Heart left ventricle (tissue), 16 donors: ENCODE results near the gene ADRA2B. TPM values are rescaled to one million over a fixed set of nuclear protein-coding genes. Genes with fewer than 3 reads are reported as not detected.
"Not testable (repeated sequence)": the region's sequence is repeated elsewhere in the genome, so short reads cannot be mapped to it uniquely, and the experiment has no call there.

Experiments used
- ATAC-seq, 4 donors: fragments of 200-7000 bp; cut with Tn5 transposase; one replicate each; pipeline ENCODE4 v1.9.1; 2020 to 2022; ENCODE audit warnings: moderate library complexity in 4 of 4, mild to moderate bottlenecking in 3 of 4, moderate number of reproducible peaks in 1 of 4
- DNase-seq, 5 donors: peaks; one replicate each; pipeline ENCODE4 v3.0.0-alpha.2; 2020
- H3K27ac ChIP-seq, 12 donors: fragments of 200-600 bp; sonication (generic) in 4 of 12; one replicate each; pipeline versions ENCODE4 v1.5.0 to v1.8.0; 2016 to 2022; ENCODE audit warnings: mild to moderate bottlenecking in 2 of 12
- H3K27me3 ChIP-seq, 9 donors: fragments of 200-600 bp; sonication (generic) in 2 of 9; one replicate each; pipeline versions ENCODE4 v1.5.1 to v1.8.0; 2016 to 2022; ENCODE audit warnings: mild to moderate bottlenecking in 3 of 9
- H3K36me3 ChIP-seq, 9 donors: fragments of 200-600 bp; sonication (generic) in 2 of 9; one replicate each; pipeline versions ENCODE4 v1.5.0 to v1.8.0; 2018 to 2022; ENCODE audit warnings: mild to moderate bottlenecking in 2 of 9
- H3K4me1 ChIP-seq, 12 donors: fragments of 200-600 bp; sonication (generic) in 4 of 12; one replicate each; pipeline versions ENCODE4 v1.5.0 to v1.8.0; 2016 to 2022; ENCODE audit warnings: mild to moderate bottlenecking in 3 of 12
- H3K4me3 ChIP-seq, 12 donors: fragments of 200-600 bp; sonication (generic) in 4 of 12; one replicate each; pipeline versions ENCODE4 v1.5.0 to v1.8.0; 2017 to 2022; ENCODE audit warnings: mild to moderate bottlenecking in 9 of 12, moderate library complexity in 4 of 12
- H3K9me3 ChIP-seq, 12 donors: fragments of 200-600 bp; sonication (generic) in 4 of 12; one replicate each; pipeline versions ENCODE4 v1.5.0 to v1.8.0; 2016 to 2022; ENCODE audit warnings: mild to moderate bottlenecking in 1 of 12
- POLR2A ChIP-seq, 2 donors: fragments of 450-650 bp; IDR thresholded peaks; one replicate each; pipeline ENCODE4 v1.6.1; 2017; ENCODE audit warnings: antibody characterized with exemption in 2 of 2, mild to moderate bottlenecking in 2 of 2, moderate library complexity in 2 of 2
- WGBS, 4 donors: extraction: QIAGEN DNeasy Blood & Tissue Kit in 2 of 4; methylation state at CpG; one replicate each; pipeline versions ENCODE4 v1.1.5 to v1.1.7; 2013 to 2018; 5-methylcytosine and 5-hydroxymethylcytosine counted together
- intact Hi-C, 10 donors: fragments of 100-400 bp; cut with DNase I; formaldehyde crosslinking; loops; one replicate each; pipeline versions ENCODE4 v1.11.1 to v1.14.2; 2022
- polyA plus RNA-seq, 2 donors: library from polyadenylated mRNA; stranded (reverse); fragments of 200-250 nt; gene quantifications; one replicate each; pipeline ENCODE4 v1.2.3, GENCODE V29; 2013
- total RNA-seq, 9 donors: library from RNA; depleted of rRNA in 2 of 9; stranded (reverse); fragments of >200 nt in 2 of 9; fragmentation: NEBNext Ultra II Directional in 3 of 9; extraction: Animal tissue kit (Norgen Biotek cat#: 25700) in 3 of 9; gene quantifications; one replicate each; pipeline versions ENCODE4 v1.1.0 to v1.2.4, GENCODE V29; 2016 to 2023
- TF ChIP-seq, protein P1 (sequence below), 12 donors: fragments of 200-600 bp; sonication (generic) in 4 of 12; IDR thresholded peaks; one replicate each; pipeline versions ENCODE4 v1.5.0 to v1.8.0; 2018 to 2022; ENCODE audit warnings: antibody characterized with exemption in 12 of 12, mild to moderate bottlenecking in 5 of 12
- donor health status: ischemic (EF 13 %, LVEDD 7.1; RV severe dilation, severe dysfunction).
- donor health status: healthy with polysubstance abuse.
- donor health status: DM: no; HTN: yes; CAD: no.
- donor health status: DM: no; HTN: no; CAD: no.
- donor health status: ischemic (EF 25% LVEDD 6.9; RV normal size, moderate dysfunction).
- donor health status: ischemic (EF 25% LVEDD 5.7; RV mildly dilated, moderate dysfunction).
- donor health status: healthy.
- donor health status: DM: yes; HTN: yes; CAD: no.
- donor health status: ischemic (EF 35%, LVEDD 5.7; RV mildly dilated, moderate dysfunction).
- donor health status: nonischemic (EF 11% LVEDD 7.7; RV severe dilation, severe dysfunction).
- donor health status: DM: yes; HTN: yes; CAD: no.
- donor health status: PGD.
- donor health status: ischemic (EF 29% LVEDD 5.4; RV normal size, mild dysfunction).
- donor health status: nonischemic (EF 23%, LVEDD 6.1; RV moderate dilation, normal function).

ADRA2B gene
- total and polyA plus RNA-seq, 11 donors = 1.5 to 6.1 (median 3.5) TPM

DNA sequence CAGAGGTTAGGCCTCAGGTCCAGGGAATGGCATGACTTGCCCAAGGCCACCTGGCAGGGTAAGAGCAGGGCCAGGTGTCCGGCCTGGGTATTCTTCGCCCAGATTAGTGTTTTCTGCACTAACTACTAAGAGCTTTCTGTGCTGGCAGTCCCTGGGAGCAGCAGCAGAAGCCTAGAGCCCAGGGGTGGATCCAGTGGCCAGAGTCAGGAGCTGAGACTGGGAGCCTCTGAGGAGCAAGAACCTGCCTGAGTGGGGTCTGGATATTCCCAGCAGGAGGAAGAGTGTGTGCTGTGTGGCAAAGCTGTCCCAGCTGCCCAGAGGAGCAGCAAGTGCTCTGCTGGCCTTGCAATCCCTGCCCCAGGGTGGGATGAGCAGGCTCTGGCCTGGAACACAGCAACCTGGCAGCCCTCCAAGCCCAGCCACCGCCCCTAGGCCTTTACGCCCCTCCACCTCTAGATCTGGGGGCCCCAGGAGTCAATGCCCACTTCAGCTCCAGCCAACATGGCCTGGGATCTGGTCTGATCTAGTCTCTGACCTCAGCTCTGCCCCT, 50.9 kb downstream of the ADRA2B start:
- intact Hi-C loops = loop anchor here in 1 of 10 donors (2.0 kb wide), 1 partner anchor 51 kb away; the partner anchor contains the start of gene ADRA2B
- no peaks in the 10 kb centered on the region for H3K36me3 ChIP-seq
- H3K27ac ChIP-seq = no peak overlapping the region
- ATAC-seq (no peak), DNase-seq (no peak)
- H3K4me1 ChIP-seq = peaks cover 0 to 5% (median 0%) of the 10 kb centered on the region in 12 donors
- TF ChIP-seq POLR2A (IDR thresholded peaks at IDR 0.05) = no peak
- TF ChIP-seq, protein P1, sequence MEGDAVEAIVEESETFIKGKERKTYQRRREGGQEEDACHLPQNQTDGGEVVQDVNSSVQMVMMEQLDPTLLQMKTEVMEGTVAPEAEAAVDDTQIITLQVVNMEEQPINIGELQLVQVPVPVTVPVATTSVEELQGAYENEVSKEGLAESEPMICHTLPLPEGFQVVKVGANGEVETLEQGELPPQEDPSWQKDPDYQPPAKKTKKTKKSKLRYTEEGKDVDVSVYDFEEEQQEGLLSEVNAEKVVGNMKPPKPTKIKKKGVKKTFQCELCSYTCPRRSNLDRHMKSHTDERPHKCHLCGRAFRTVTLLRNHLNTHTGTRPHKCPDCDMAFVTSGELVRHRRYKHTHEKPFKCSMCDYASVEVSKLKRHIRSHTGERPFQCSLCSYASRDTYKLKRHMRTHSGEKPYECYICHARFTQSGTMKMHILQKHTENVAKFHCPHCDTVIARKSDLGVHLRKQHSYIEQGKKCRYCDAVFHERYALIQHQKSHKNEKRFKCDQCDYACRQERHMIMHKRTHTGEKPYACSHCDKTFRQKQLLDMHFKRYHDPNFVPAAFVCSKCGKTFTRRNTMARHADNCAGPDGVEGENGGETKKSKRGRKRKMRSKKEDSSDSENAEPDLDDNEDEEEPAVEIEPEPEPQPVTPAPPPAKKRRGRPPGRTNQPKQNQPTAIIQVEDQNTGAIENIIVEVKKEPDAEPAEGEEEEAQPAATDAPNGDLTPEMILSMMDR (IDR thresholded peaks at IDR 0.05) = no peak
- H3K27me3 ChIP-seq = no peaks in the 10 kb centered on the region
- H3K9me3 ChIP-seq = no peaks in the 10 kb centered on the region
- 74 to 100% (median 87%) methylated on average over 1 to 4 of the region's 4 CpGs for WGBS, 4 donors
- no peak overlapping the region for H3K4me3 ChIP-seq

GRCh38 chr2:96064760-96065159, 51.6 kb downstream of the ADRA2B start:
- H3K27me3 ChIP-seq, H3K27ac ChIP-seq, H3K36me3 ChIP-seq, H3K4me1 ChIP-seq, H3K9me3 ChIP-seq, ATAC-seq, DNase-seq, H3K4me3 ChIP-seq: not testable (repeated sequence)
- intact Hi-C loops = loop anchor here in 1 of 10 donors (2.0 kb wide), 1 partner anchor 52 kb away; the partner anchor contains the start of gene ADRA2B

DNA sequence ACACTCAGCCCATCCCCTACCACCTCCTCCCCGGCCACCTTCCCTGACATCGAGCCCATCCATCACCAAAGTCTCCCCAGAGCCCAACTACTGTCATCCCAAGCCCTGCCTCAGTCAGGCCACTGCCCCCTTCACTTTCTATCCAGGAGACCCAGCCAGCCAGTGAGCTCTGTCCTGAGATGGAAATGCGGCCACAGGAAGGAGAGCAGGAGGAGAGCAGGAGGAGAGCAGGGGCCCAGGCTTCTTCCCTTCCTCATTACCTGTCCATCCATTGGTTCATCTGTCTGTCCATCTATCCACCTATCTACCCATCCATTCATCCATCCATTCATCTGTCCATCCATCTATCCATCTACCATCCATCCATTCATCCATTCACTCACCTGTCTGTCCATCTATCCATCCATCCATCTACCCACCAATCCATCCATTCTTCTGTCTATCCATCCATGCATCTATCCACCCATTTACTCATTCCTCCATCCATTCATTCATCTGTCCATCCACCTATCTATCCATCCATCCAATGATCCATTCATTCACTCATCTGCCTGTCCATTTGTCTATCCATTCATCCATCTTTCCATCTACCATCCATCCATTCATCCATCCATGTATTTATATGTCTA, 52.2 kb downstream of the ADRA2B start:
- H3K36me3 ChIP-seq, H3K4me3 ChIP-seq, ATAC-seq, H3K27me3 ChIP-seq, H3K27ac ChIP-seq, H3K4me1 ChIP-seq, H3K9me3 ChIP-seq, DNase-seq: not testable (repeated sequence)
- intact Hi-C loops = loop anchor here in 1 of 10 donors (2.0 kb wide), 1 partner anchor 53 kb away; the partner anchor contains the start of gene ADRA2B
- 92 to 100% (median 94%) methylated on average over 1 to 2 of the region's 3 CpGs for WGBS, 4 donors

DNA sequence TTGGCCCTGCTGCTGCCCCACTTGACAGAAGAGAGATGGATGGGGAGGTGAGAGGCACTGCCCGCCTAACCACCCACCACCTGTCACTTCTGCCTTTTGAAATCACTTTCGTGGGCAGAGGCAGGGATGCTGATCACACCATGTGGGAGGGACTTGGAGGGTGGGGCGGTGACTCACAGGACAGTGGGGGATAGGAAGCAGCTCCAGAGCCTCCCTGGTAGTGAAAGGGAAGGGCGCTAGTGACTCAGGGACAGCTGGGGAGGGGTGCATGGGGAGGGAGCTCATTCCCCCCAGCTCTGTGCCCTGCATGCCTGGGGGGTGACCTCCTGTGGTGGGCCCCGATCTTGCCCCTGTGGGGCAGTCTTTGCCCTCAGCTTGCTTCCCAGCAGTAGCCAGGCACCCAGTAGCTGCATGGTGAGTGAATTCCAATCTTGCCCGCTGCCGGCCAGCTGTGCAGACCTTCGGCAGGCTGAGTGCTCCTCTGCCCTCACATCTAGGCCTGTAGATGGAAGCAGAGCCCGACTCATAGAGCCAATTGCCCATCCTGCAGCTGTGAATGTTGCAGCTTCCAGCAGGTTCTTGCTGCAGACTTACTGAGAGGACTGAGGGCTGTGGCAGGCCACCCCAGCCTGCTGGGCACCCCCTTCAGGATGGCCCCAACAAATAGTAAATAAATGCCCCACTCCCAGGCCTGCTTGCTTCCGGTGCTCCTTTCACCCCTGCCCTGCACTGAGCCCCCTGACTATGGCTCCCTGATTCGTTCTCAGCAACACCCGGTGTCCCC, 53.1 kb downstream of the ADRA2B start:
- DNase-seq (peak in 3 of 5 donors; percentile 54 to 70 (median 66)), ATAC-seq (peak; percentile 71 to 86 (median 82))
- TF ChIP-seq, protein P1 (IDR thresholded peaks at IDR 0.05) = peak; percentile 25 to 68 (median 58)
- H3K4me1 ChIP-seq, H3K27me3 ChIP-seq, H3K4me3 ChIP-seq, H3K36me3 ChIP-seq, H3K9me3 ChIP-seq, H3K27ac ChIP-seq, intact Hi-C loops: not testable (repeated sequence)
- 33 to 60% (median 57%) methylated on average over 3 to 11 of the region's 12 CpGs for WGBS, 4 donors

Other genes starting within 250 kb of the ADRA2B start
- gene ANKRD36C, start 124.7 kb downstream of the ADRA2B start, total RNA-seq = 10 to 100 TPM in 2 of 9 donors, 1 to 10 TPM in 7; 4.5 to 17.7 (median 7.1) TPM
- 1 to 10 TPM; 1.3 to 4.0 TPM for gene ANKRD36C, start 124.7 kb downstream of the ADRA2B start, polyA plus RNA-seq
- 10 to 100 TPM in 2 of 9 donors, 1 to 10 TPM in 7; 1.7 to 20.2 (median 5.5) TPM for gene GPAT2, start 81.7 kb downstream of the ADRA2B start, total RNA-seq
- 1 to 10 TPM; 2.1 to 5.6 TPM for gene GPAT2, start 81.7 kb downstream of the ADRA2B start, polyA plus RNA-seq
- not detected for gene ASTL, start 21.9 kb upstream of the ADRA2B start, total RNA-seq
- gene ASTL, start 21.9 kb upstream of the ADRA2B start, polyA plus RNA-seq = under 1 TPM in 1 of 2 donors, not detected in 1; 0.14 TPM
- gene DUSP2, start 28.9 kb upstream of the ADRA2B start, total RNA-seq = 10 to 100 TPM in 1 of 9 donors, 1 to 10 TPM in 6, under 1 TPM in 2; 0.56 to 11.1 (median 2.7) TPM
- 10 to 100 TPM in 1 of 2 donors, 1 to 10 TPM in 1; 1.4 to 23.1 TPM for gene DUSP2, start 28.9 kb upstream of the ADRA2B start, polyA plus RNA-seq
- 100 to 1,000 TPM; 148 to 526 (median 188) TPM for gene STARD7, start 92.3 kb upstream of the ADRA2B start, total RNA-seq
- 100 to 1,000 TPM in 1 of 2 donors, 10 to 100 TPM in 1; 58.3 to 520 TPM for gene STARD7, start 92.3 kb upstream of the ADRA2B start, polyA plus RNA-seq
- 100 to 1,000 TPM in 5 of 9 donors, 10 to 100 TPM in 4; 71.8 to 134 (median 103) TPM for gene TMEM127, start 149.4 kb upstream of the ADRA2B start, total RNA-seq
- 100 to 1,000 TPM in 1 of 2 donors, 10 to 100 TPM in 1; 18.6 to 124 TPM for gene TMEM127, start 149.4 kb upstream of the ADRA2B start, polyA plus RNA-seq
- 100 to 1,000 TPM in 2 of 9 donors, 10 to 100 TPM in 7; 57.7 to 109 (median 68.7) TPM for gene CIAO1, start 149.7 kb upstream of the ADRA2B start, total RNA-seq
- gene CIAO1, start 149.7 kb upstream of the ADRA2B start, polyA plus RNA-seq = 10 to 100 TPM; 20.5 to 94.0 TPM
- gene SNRNP200, start 189.0 kb upstream of the ADRA2B start, total RNA-seq = 10 to 100 TPM; 54.6 to 85.5 (median 66.6) TPM
- 10 to 100 TPM; 38.8 to 71.2 TPM for gene SNRNP200, start 189.0 kb upstream of the ADRA2B start, polyA plus RNA-seq
- 1 to 10 TPM in 7 of 9 donors, under 1 TPM in 2; 0.65 to 3.8 (median 1.5) TPM for gene ITPRIPL1, start 208.7 kb upstream of the ADRA2B start, total RNA-seq
- gene ITPRIPL1, start 208.7 kb upstream of the ADRA2B start, polyA plus RNA-seq = under 1 TPM; 0.80 to 0.83 TPM
- 1 to 10 TPM in 1 of 9 donors, under 1 TPM in 8; 0.19 to 7.4 (median 0.48) TPM for gene NCAPH, start 219.2 kb upstream of the ADRA2B start, total RNA-seq
- gene NCAPH, start 219.2 kb upstream of the ADRA2B start, polyA plus RNA-seq = under 1 TPM; 0.46 to 0.64 TPM